Effector CD4-positive, alpha-beta T cell (primary cell): ENCODE results near the gene ATR.
"Not testable (repeated sequence)": the region's sequence is repeated elsewhere in the genome, so short reads cannot be mapped to it uniquely, and the experiment has no call there.

Experiments
- DNase-seq: peaks from one replicate; pipeline ENCODE4 v3.0.0-alpha.2; 2020

Gene ATR

GRCh38 chr3:142447301-142447851 is 131.2 kb downstream of the ATR start:
- DNase-seq, result peak; percentile 28

- no peak for DNase-seq
These were observed 132.7 kb downstream of the ATR start for GRCh38 chr3:142445816-142446254.

GRCh38 chr3:142444343-142444742 is 134.2 kb downstream of the ATR start:
- no peak for DNase-seq

- not testable (repeated sequence) for DNase-seq
These were observed 135.5 kb downstream of the ATR start for GRCh38 chr3:142443060-142443459.

GRCh38 chr3:142439499-142440220 is 138.9 kb downstream of the ATR start:
- DNase-seq, result not testable (repeated sequence)

GRCh38 chr3:142438096-142438495 is 140.4 kb downstream of the ATR start:
- not testable (repeated sequence) for DNase-seq

GRCh38 chr3:142436951-142437585 is 141.5 kb downstream of the ATR start:
- no peak for DNase-seq

GRCh38 chr3:142434503-142434902 is 144.0 kb downstream of the ATR start:
- no peak for DNase-seq

GRCh38 chr3:142433110-142433509 is 145.4 kb downstream of the ATR start:
- no peak for DNase-seq

- DNase-seq, result no peak
These were observed 149.0 kb downstream of the ATR start for GRCh38 chr3:142429582-142429981.

- no peak for DNase-seq
These were observed 153.8 kb downstream of the ATR start for GRCh38 chr3:142424754-142425153.

- DNase-seq, result no peak
These were observed 159.5 kb downstream of the ATR start for GRCh38 chr3:142418926-142419592.

- no peak for DNase-seq
These were observed 161.2 kb downstream of the ATR start for GRCh38 chr3:142417302-142417701.

- not testable (repeated sequence) for DNase-seq
These were observed 178.0 kb downstream of the ATR start for GRCh38 chr3:142400537-142400936.
